ES-I3 (cell line): ENCODE results near the gene GPRIN2.
"Not testable (repeated sequence)": the region's sequence is repeated elsewhere in the genome, so short reads cannot be mapped to it uniquely, and the experiment has no call there.

Experiments
- H3K36me3 ChIP-seq: 2 replicates; pipeline ENCODE4 v1.6.1; 2013; ENCODE audit warnings: mild to moderate bottlenecking, low read length, control low read depth, moderate library complexity; ENCODE audit not compliant: insufficient read depth
- H3K4me1 ChIP-seq: 2 replicates; pipeline ENCODE4 v1.6.1; 2013; ENCODE audit warnings: mild to moderate bottlenecking, control low read depth, low read length; ENCODE audit not compliant: insufficient read depth
- H3K9ac ChIP-seq: 2 replicates; pipeline ENCODE4 v1.6.1; 2013; ENCODE audit warnings: low read depth, mild to moderate bottlenecking, low read length, moderate library complexity
- H3K9me3 ChIP-seq: 2 replicates; pipeline ENCODE4 v1.6.1; 2013; ENCODE audit warnings: mild to moderate bottlenecking, low read length, moderate library complexity; ENCODE audit not compliant: control insufficient read depth, insufficient read depth

Gene GPRIN2

DNA sequence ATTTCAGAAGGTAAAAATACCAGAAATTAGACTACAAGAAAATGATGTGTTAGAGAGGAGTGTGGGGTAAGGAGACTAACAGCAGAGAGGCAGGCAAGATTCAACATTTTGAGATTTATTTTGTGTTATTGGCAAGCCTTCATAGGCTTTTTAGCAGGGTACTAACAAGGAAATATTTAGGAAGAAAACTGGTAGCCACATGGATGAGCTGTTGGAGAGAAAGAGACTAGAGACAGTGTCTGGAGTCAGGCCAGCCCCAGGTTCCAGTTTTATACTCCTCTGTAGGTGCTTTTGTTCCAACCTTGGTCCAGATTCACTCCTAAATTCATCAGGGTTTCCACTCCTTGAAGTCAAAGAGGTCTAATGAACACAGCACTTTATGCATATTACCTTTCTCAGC lies 41.1 kb downstream of the GPRIN2 start:
- Histone ChIP-seq H3K36me3 (no peaks in the 10 kb centered on the region), H3K4me1 (peaks cover 10% of the 10 kb centered on the region; the same call in 1 of the 2 replicates)

DNA sequence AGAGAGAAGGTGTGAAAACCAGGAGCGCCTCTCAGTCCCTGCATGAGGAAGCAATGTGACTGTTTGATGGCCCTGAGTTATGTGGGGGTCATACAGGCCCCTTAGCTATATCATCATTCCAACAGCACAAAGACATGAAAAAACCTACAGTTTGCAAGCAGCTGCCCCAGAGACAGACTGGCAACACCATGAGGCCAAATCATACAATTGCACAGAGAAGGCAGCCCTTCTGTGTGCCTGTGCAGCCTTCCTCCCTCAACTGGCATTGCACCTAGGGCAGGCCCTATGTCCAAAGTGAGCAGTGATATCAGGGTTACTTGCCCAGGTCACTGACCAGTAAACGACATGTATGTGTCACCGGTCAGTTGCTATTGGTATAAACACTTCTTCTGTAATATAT lies 41.6 kb downstream of the GPRIN2 start:
- Histone ChIP-seq H3K9ac (no peak overlapping the region), H3K4me1 (peaks cover 10% of the 10 kb centered on the region; the same call in 1 of the 2 replicates), H3K36me3 (no peaks in the 10 kb centered on the region), H3K9me3 (no peaks in the 10 kb centered on the region)

More for the DNA sequence above, 41.1 kb downstream of the GPRIN2 start:
- H3K9ac ChIP-seq = no peak overlapping the region
- no peaks in the 10 kb centered on the region for H3K9me3 ChIP-seq

DNA sequence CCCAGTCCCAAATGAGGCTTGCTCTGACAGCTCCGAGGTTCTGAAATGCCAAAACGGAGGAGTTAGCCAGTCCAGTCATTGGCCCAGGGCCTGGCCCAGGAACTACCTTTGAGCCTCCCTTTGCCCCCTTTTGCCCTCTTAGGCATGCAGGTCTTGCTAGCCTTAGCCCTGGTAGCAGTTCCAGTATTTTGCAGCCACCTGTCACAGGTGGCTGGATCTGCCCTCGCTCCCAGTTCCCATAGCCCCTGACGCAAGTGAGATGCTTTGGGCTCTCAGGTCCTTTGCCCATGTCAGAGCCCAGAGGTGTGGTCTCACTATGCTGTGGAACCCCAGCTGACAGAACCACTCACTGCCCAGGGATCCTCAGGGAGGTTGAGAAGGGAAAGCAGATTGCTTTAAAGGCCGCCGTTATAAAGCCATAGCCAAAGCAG lies 42.0 kb downstream of the GPRIN2 start:
- H3K9ac ChIP-seq = no peak overlapping the region

DNA sequence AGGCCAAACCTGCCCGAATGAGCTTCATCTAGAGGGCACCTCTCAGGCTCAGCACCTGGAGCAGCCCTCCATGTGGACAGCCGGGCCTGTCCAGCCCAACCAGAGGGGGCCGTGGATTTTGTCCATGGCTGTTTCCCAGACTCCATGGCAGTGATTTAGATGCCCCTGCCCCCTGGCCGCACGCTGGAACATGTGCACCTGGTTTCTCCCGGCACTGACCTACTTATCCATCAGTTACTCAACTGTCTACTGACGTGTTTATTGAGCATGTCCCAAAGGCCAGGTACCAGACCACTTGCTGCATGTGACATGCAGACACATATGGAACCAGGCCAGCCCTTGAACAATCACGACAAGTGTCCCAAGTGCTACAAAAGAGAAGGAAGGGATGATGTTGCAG lies 43.1 kb downstream of the GPRIN2 start:
- not testable (repeated sequence) for H3K9ac ChIP-seq, H3K9me3 ChIP-seq, H3K36me3 ChIP-seq
- peaks cover 10% of the 10 kb centered on the region; the same call in 1 of the 2 replicates for H3K4me1 ChIP-seq

More for the DNA sequence above, 42.0 kb downstream of the GPRIN2 start:
- Histone ChIP-seq H3K36me3 (no peaks in the 10 kb centered on the region), H3K9me3 (no peaks in the 10 kb centered on the region), H3K4me1 (peaks cover 10% of the 10 kb centered on the region; the same call in 1 of the 2 replicates)

DNA sequence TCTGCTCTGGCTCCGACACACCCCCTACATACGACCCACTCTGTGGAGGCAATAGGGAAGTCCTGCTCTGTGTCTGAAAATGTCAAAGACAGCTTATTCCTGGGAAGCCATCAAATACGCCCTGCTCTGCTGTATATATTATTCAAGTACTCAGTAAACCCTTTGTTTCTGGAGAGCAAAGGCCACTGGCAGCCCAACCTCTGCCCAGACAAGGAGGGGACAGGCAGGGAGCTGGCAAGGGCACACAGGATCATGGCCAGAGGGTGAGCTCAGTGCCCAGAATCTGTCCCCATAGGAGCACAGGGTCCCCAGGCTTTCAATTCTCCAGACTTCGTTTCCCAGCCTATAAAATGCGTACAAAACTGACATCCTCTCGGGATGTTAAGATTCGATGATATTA lies 43.7 kb downstream of the GPRIN2 start:
- H3K36me3 ChIP-seq, H3K9ac ChIP-seq, H3K9me3 ChIP-seq: not testable (repeated sequence)
- peaks cover 10% of the 10 kb centered on the region; the same call in 1 of the 2 replicates for H3K4me1 ChIP-seq

DNA sequence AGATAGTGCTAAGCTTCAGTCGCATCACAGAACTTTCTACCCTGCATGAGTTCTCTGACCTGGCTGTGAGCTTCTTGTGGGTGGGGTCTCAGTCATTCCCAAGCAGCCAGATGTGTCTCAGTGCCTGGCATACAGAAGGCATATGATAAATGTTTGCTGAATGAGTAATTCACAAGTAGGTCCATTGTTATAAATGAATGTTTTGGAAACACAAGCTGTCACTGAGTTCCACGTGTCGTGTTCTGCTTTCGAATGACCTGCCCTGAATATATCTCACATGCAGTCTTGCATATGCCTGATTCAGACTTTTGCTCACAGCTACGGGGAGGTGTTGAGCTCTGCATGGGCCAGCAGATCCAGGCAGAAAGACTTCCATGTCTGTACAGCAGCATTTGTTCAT lies 44.5 kb downstream of the GPRIN2 start:
- not testable (repeated sequence) for H3K4me1 ChIP-seq, H3K9ac ChIP-seq, H3K36me3 ChIP-seq, H3K9me3 ChIP-seq
